Brain microvascular endothelial cell (primary cell): ENCODE measurements around the gene RASGRP1.

Experiments
- DNase-seq: peaks from one replicate; pipeline ENCODE4 v3.0.0-alpha.2; 2020
- H3K27ac ChIP-seq: fragments of 250-450 bp; sonication (Bioruptor Pico); 2 replicates; pipeline ENCODE4 v1.5.1; 2020; ENCODE audit warnings: mild to moderate bottlenecking, moderate library complexity
- H3K27me3 ChIP-seq: fragments of 250-450 bp; sonication (Bioruptor Pico); replicated peaks from 2 replicates; pipeline ENCODE4 v1.5.1; 2020; ENCODE audit warnings: mild to moderate bottlenecking
- H3K36me3 ChIP-seq: fragments of 250-450 bp; sonication (Bioruptor Pico); replicated peaks from 2 replicates; pipeline ENCODE4 v1.5.1; 2020; ENCODE audit warnings: mild to moderate bottlenecking
- H3K4me3 ChIP-seq: 2 replicates; pipeline ENCODE4 v1.5.1; 2011; ENCODE audit warnings: low read depth, mild to moderate bottlenecking, control low read depth, low read length, moderate library complexity
- CTCF ChIP-seq: IDR thresholded peaks from 2 replicates; pipeline ENCODE4 v1.5.1; 2011; ENCODE audit warnings: low read depth, mild to moderate bottlenecking, moderate library complexity, low read length, control low read depth, inconsistent platforms; ENCODE audit errors: missing control alignments
- in situ Hi-C: cut with HindIII; loops from 2 replicates; pipeline ENCODE4 v1.10.0; 2017; ENCODE audit warnings: low sequenced_read_pairs, low pct_ligation_motif_present

Gene RASGRP1

GRCh38 chr15:38520035-38520434 lies 44.6 kb downstream of the RASGRP1 start:
- no peak for TF ChIP-seq CTCF
- H3K27me3 ChIP-seq: no peaks in the 10 kb centered on the region
- no peak overlapping the region for H3K27ac ChIP-seq
- no peaks in the 10 kb centered on the region for H3K36me3 ChIP-seq
- DNase-seq: peak; percentile 12
- in situ Hi-C loops: no loop called here
- H3K4me3 ChIP-seq: no peak overlapping the region

- in situ Hi-C loops: no loop called here
Observed at GRCh38 chr15:38518084-38518483, 46.5 kb downstream of the RASGRP1 start.

GRCh38 chr15:38517312-38517975 lies 47.2 kb downstream of the RASGRP1 start:
- no peak for TF ChIP-seq CTCF
- no peak overlapping the region for H3K27ac ChIP-seq
- in situ Hi-C loops: no loop called here
- no peaks in the 10 kb centered on the region for H3K36me3 ChIP-seq
- H3K27me3 ChIP-seq: no peaks in the 10 kb centered on the region
- no peak overlapping the region for H3K4me3 ChIP-seq
- peak; percentile 29 for DNase-seq

More at GRCh38 chr15:38518084-38518483, 46.5 kb downstream of the RASGRP1 start:
- Histone ChIP-seq H3K27me3 (no peaks in the 10 kb centered on the region), H3K36me3 (no peaks in the 10 kb centered on the region), H3K4me3 (no peak overlapping the region), H3K27ac (no peak overlapping the region)
- TF ChIP-seq CTCF: no peak
- no peak for DNase-seq

GRCh38 chr15:38516626-38517025 lies 48.0 kb downstream of the RASGRP1 start:
- DNase-seq: no peak
- Histone ChIP-seq H3K4me3 (no peak overlapping the region), H3K27me3 (no peaks in the 10 kb centered on the region), H3K36me3 (no peaks in the 10 kb centered on the region), H3K27ac (no peak overlapping the region)
- in situ Hi-C loops: no loop called here
- TF ChIP-seq CTCF: no peak

GRCh38 chr15:38514601-38515000 lies 50.0 kb downstream of the RASGRP1 start:
- no peaks in the 10 kb centered on the region for H3K36me3 ChIP-seq

More at GRCh38 chr15:38514601-38515000, 50.0 kb downstream of the RASGRP1 start:
- Histone ChIP-seq H3K4me3 (no peak overlapping the region), H3K27me3 (no peaks in the 10 kb centered on the region), H3K27ac (no peak overlapping the region)
- no peak for TF ChIP-seq CTCF
- in situ Hi-C loops: no loop called here
- no peak for DNase-seq
